HG03457 (cell line): ENCODE measurements around the gene SUPT3H.

Source experiments
- ATAC-seq: cut with Tn5 transposase; IDR thresholded peaks from one replicate; pipeline ENCODE4 v1.9.1; 2021; ENCODE audit warnings: moderate number of reproducible peaks; ENCODE audit not compliant: unreplicated experiment

SUPT3H gene

GRCh38 chr6:45260696-45261095, 117.0 kb downstream of the SUPT3H start:
- no peak for ATAC-seq

GRCh38 chr6:45256697-45257695, 120.7 kb downstream of the SUPT3H start:
- no peak for ATAC-seq

GRCh38 chr6:45255434-45255833, 122.3 kb downstream of the SUPT3H start:
- ATAC-seq = no peak

- ATAC-seq = no peak
Observed at GRCh38 chr6:45254253-45254652, 123.5 kb downstream of the SUPT3H start.

GRCh38 chr6:45253453-45253852, 124.3 kb downstream of the SUPT3H start:
- no peak for ATAC-seq

GRCh38 chr6:45231660-45232059, 146.1 kb downstream of the SUPT3H start:
- no peak for ATAC-seq

GRCh38 chr6:45229416-45229815, 148.3 kb downstream of the SUPT3H start:
- ATAC-seq = no peak

GRCh38 chr6:45226081-45226480, 151.7 kb downstream of the SUPT3H start:
- ATAC-seq = no peak

- ATAC-seq = no peak
Observed at GRCh38 chr6:45222380-45222779, 155.4 kb downstream of the SUPT3H start.

- ATAC-seq = no peak
Observed at GRCh38 chr6:45215759-45216158, 162.0 kb downstream of the SUPT3H start.

- no peak for ATAC-seq
Observed at GRCh38 chr6:45212976-45213375, 164.8 kb downstream of the SUPT3H start.

- no peak for ATAC-seq
Observed at GRCh38 chr6:45209762-45210161, 168.0 kb downstream of the SUPT3H start.

GRCh38 chr6:45206793-45207492, 170.8 kb downstream of the SUPT3H start:
- ATAC-seq = no peak

- ATAC-seq = no peak
Observed at GRCh38 chr6:45201484-45201883, 176.2 kb downstream of the SUPT3H start.

GRCh38 chr6:45200510-45200909, 177.2 kb downstream of the SUPT3H start:
- no peak for ATAC-seq

- ATAC-seq = no peak
Observed at GRCh38 chr6:45199554-45199953, 178.2 kb downstream of the SUPT3H start.

GRCh38 chr6:45196121-45196520, 181.6 kb downstream of the SUPT3H start:
- no peak for ATAC-seq

GRCh38 chr6:45195137-45195536, 182.6 kb downstream of the SUPT3H start:
- no peak for ATAC-seq

- no peak for ATAC-seq
Observed at GRCh38 chr6:45192556-45192955, 185.2 kb downstream of the SUPT3H start.

GRCh38 chr6:45191414-45191813, 186.3 kb downstream of the SUPT3H start:
- ATAC-seq = no peak

- ATAC-seq = no peak
Observed at GRCh38 chr6:45187836-45188235, 189.9 kb downstream of the SUPT3H start.
